ENCODE measurements around the gene SLC49A3.

SLC49A3 gene

DNA sequence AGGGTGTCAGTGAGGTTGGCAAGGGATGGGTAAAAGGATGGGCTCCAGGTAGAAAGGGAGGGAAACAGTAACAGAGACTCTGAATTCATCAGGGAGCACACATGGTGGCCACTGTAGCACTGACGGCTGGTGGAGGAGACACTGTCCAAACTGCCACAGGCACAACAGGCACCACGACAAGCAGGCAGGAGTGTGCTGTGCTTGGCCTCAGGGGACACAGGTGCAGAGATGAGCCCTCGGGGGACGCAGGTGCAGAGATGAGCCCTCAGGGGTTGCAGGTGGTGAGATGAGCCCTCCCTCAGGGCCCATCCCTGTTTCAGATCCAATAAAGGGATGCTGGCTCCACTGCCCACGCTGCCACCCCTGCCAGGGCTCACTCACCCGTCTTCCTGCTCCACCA is 56.0 kb downstream of the SLC49A3 start:
- Histone ChIP-seq H4K20me1 (ENCODE audit: insufficient read depth, low read length, poor library complexity, severe bottlenecking) (no peaks in the 10 kb centered on the region), H3K27me3 (ENCODE audit: insufficient read depth, low read length, poor library complexity, severe bottlenecking) (no peaks in the 10 kb centered on the region), H3K9me3 (ENCODE audit: insufficient read depth, low read depth, low read length) (peaks cover 46% of the 10 kb centered on the region; the same call in 1 of the 2 replicates), H3K4me2 (ENCODE audit: low read depth, low read length, poor library complexity, severe bottlenecking) (no peak overlapping the region), H3K4me1 (ENCODE audit: insufficient read depth, low read length, poor library complexity, severe bottlenecking) (no peaks in the 10 kb centered on the region), H3K4me3 (ENCODE audit: low read length, poor library complexity, severe bottlenecking) (no peak overlapping the region), H2AFZ (ENCODE audit: low read length) (no peak overlapping the region), H3K9ac (ENCODE audit: low read depth, low read length, poor library complexity, severe bottlenecking) (no peak overlapping the region), H3K36me3 (ENCODE audit: insufficient read depth, low read length) (no peaks in the 10 kb centered on the region), H3K9me2 (replicated peaks; ENCODE audit: low read depth, low read length) (no peaks in the 10 kb centered on the region), H3K79me2 (ENCODE audit: insufficient read depth, low read length) (no peaks in the 10 kb centered on the region), H3F3A (ENCODE audit: low read depth) (no peaks in the 10 kb centered on the region)
- no peak for TF ChIP-seq EZH2phosphoT487 (IDR thresholded peaks at IDR 0.05; ENCODE audit: borderline replicate concordance)
- no peak for TF ChIP-seq CTCF (conservative IDR thresholded peaks at IDR 0.05; ENCODE audit: low read length)

DNA sequence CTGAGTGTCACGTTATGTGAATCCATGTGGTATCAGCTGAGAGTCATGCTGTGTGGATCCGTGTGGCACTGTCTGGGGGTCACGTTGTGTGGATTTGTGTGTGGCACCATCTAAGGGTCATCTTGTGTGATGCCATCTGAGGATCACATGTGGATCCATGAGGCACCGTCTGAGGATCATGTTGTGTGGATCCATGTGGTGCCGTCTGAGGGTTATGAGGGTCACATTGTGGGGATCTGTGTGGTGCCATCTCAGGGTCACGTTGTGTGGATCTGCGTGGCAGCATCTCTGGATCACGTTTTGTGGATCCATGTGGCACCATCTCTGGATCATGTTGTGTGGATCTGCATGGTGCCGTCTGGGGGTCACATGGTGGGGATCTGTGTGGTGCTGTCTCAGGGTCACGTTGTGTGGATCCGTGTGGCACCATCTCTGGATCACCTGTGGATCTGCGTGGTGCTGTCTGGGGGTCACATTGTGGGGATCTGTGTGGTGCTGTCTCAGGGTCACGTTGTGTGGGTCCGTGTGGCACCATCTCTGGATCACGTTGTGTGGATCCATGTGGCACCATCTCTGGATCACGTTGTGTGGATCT is 56.7 kb downstream of the SLC49A3 start:
- H3K4me1 ChIP-seq (ENCODE audit: insufficient read depth, low read length, poor library complexity, severe bottlenecking) = no peaks in the 10 kb centered on the region
- H3K27me3 ChIP-seq (ENCODE audit: insufficient read depth, low read length, poor library complexity, severe bottlenecking) = no peaks in the 10 kb centered on the region
- no peak for TF ChIP-seq CTCF (conservative IDR thresholded peaks at IDR 0.05; ENCODE audit: low read length)
- no peak for TF ChIP-seq EZH2phosphoT487 (IDR thresholded peaks at IDR 0.05; ENCODE audit: borderline replicate concordance)
- no peak overlapping the region for H2AFZ ChIP-seq (ENCODE audit: low read length)
- no peaks in the 10 kb centered on the region for H3K9me2 ChIP-seq (replicated peaks; ENCODE audit: low read depth, low read length)
- no peak overlapping the region for H3K9ac ChIP-seq (ENCODE audit: low read depth, low read length, poor library complexity, severe bottlenecking)
- H3F3A ChIP-seq (ENCODE audit: low read depth) = no peaks in the 10 kb centered on the region
- H4K20me1 ChIP-seq (ENCODE audit: insufficient read depth, low read length, poor library complexity, severe bottlenecking) = no peaks in the 10 kb centered on the region
- H3K4me2 ChIP-seq (ENCODE audit: low read depth, low read length, poor library complexity, severe bottlenecking) = no peak overlapping the region
- no peaks in the 10 kb centered on the region for H3K36me3 ChIP-seq (ENCODE audit: insufficient read depth, low read length)
- H3K79me2 ChIP-seq (ENCODE audit: insufficient read depth, low read length) = no peaks in the 10 kb centered on the region
- H3K4me3 ChIP-seq (ENCODE audit: low read length, poor library complexity, severe bottlenecking) = no peak overlapping the region
- H3K9me3 ChIP-seq (ENCODE audit: insufficient read depth, low read depth, low read length) = peaks cover 50% of the 10 kb centered on the region; the same call in 1 of the 2 replicates
